ENCODE measurements around the gene ACTMAP. TPM values are rescaled to one million over a fixed set of nuclear protein-coding genes. Genes with fewer than 3 reads are reported as not detected.

ACTMAP gene
- total RNA-seq, 1 experiment from 2014 or later: 27.7 TPM

- no peaks in the 10 kb centered on the region for H3K79me2 ChIP-seq (ENCODE audit: insufficient read depth, low read length)
- no peak overlapping the region for H3K18ac ChIP-seq (ENCODE audit: insufficient read length, low read depth, low read length)
- H3T11ph ChIP-seq (ENCODE audit: low read length): no peak overlapping the region
- H3K79me1 ChIP-seq (ENCODE audit: insufficient read depth, low read depth, low read length, poor library complexity, severe bottlenecking): no peaks in the 10 kb centered on the region
- H2BK120ac ChIP-seq (ENCODE audit: low read depth, low read length, poor library complexity, severe bottlenecking): no peak overlapping the region
- H3K9me3 ChIP-seq (ENCODE audit: control insufficient read depth, low read depth, low read length): no peaks in the 10 kb centered on the region
- no peak overlapping the region for H3K4ac ChIP-seq (ENCODE audit: low read depth, low read length)
- no peak overlapping the region for H3K14ac ChIP-seq (ENCODE audit: insufficient read depth, low read length)
- H4K8ac ChIP-seq (replicated peaks; ENCODE audit: insufficient read length, low read depth, low read length): no peak overlapping the region
- DNase-seq: no peak
- peaks cover 6 to 39% (median 29%) of the 10 kb centered on the region in 3 experiments for H3K36me3 Mint-ChIP-seq (ENCODE audit: insufficient read depth in 1 of 3, low read depth in 3 of 3)
- H4K20me1 ChIP-seq (ENCODE audit: control insufficient read depth, insufficient read depth, insufficient read length): peaks cover 5% of the 10 kb centered on the region
- no peak overlapping the region for H4K91ac ChIP-seq (ENCODE audit: insufficient read length, low read depth, low read length)
- H3K27ac ChIP-seq (ENCODE audit: insufficient read length, low read depth, low read length): no peak overlapping the region
- H3K27me3 Mint-ChIP-seq (ENCODE audit: low read depth): no peaks in the 10 kb centered on the region
- no peak overlapping the region for H3K4me3 Mint-ChIP-seq
- H2AFZ ChIP-seq (ENCODE audit: low read length): no peak overlapping the region
- no peak overlapping the region for H3K23ac ChIP-seq (ENCODE audit: insufficient read length, low read depth, low read length)
- H3K56ac ChIP-seq (ENCODE audit: insufficient read length, low read depth, low read length): no peak overlapping the region
- H3K27me3 ChIP-seq (ENCODE audit: insufficient read depth, low read length): no peaks in the 10 kb centered on the region
- peaks cover 15% of the 10 kb centered on the region for H3K23me2 ChIP-seq (ENCODE audit: insufficient read length, low read depth, low read length, poor library complexity, severe bottlenecking)
- no peak overlapping the region for H3K9ac ChIP-seq (ENCODE audit: extremely low read depth, insufficient read length, low read length)
- no peak overlapping the region for H3K4me2 ChIP-seq (ENCODE audit: insufficient read depth, insufficient read length, low read length)
- H3K4me1 Mint-ChIP-seq: peaks cover 7 to 9% of the 10 kb centered on the region in 2 experiments
- TF ChIP-seq CTCF (conservative IDR thresholded peaks at IDR 0.05): no peak
- no peak overlapping the region for H2BK12ac ChIP-seq (ENCODE audit: insufficient read length, low read depth, low read length)
- H3K4me1 ChIP-seq (ENCODE audit: insufficient read depth, low read length): no peaks in the 10 kb centered on the region
- WGBS (ENCODE audit: extremely low coverage, insufficient read length, low lambda C conversion rate): no CpG with 5 or more reads among the region's 11 CpGs
- no peak overlapping the region for H2BK15ac ChIP-seq (ENCODE audit: low read depth, low read length)
- H3K9me3 Mint-ChIP-seq: no peaks in the 10 kb centered on the region
- H4K5ac ChIP-seq (ENCODE audit: insufficient read length, low read depth, low read length): no peak overlapping the region
- H2AK5ac ChIP-seq (ENCODE audit: insufficient read length, low read length): no peak overlapping the region
- no peak overlapping the region for H2BK5ac ChIP-seq (ENCODE audit: insufficient read length, low read length)
- no peak overlapping the region for H2BK20ac ChIP-seq (ENCODE audit: low read depth, low read length, poor library complexity, severe bottlenecking)
- no peak overlapping the region; a peak in 1 of 7 replicates for H3K27ac Mint-ChIP-seq
These were observed 57.0 kb downstream of the ACTMAP start for GRCh38 chr19:40693150-40693788.

Measured in H9 (cell line).